Erythroblast (primary cell): ENCODE measurements around the gene LINGO1.

ENCODE experiments used
- GATA1 ChIP-seq: IDR thresholded peaks from 2 replicates; pipeline ENCODE4 v1.6.1; 2011; ENCODE audit warnings: low read depth, mild to moderate bottlenecking, control low read depth, low read length, moderate library complexity
- POLR2A ChIP-seq: IDR thresholded peaks from 2 replicates; pipeline ENCODE4 v1.6.1; 2011; ENCODE audit warnings: mild to moderate bottlenecking, low read length

DNA sequence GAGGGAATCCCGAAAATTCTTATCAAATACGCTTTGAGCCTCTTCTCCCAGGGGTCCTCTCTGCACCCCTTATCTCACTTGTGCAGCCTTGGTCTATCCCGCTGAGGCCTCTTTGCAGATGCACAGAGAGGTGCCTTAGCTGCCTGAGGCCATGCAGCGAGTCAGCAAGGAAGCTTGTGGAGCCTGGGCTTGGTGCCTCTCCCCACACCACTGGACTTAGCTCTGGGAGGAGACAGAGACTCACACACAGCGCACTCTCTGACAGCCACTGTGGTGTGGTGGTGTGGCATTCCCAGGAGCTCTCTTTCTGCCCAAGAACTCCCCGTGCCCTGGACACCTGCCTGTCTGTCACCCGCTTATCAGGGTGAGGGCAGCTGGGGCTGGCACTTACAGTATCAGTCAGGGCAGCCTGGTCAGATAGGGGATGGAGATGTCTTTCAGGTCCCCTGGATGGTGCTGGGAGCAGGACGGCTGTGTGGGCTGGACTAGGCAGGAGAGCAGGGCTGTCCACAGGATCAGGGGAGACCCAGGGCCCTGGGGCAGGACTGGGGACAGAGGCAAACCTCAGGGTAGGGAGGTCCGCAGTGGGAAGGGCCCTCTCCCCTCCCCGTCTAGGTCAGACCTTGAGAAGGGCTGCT lies 10.2 kb upstream of the LINGO1 start:
- TF ChIP-seq POLR2A: no peak
- no peak for TF ChIP-seq GATA1
